Right atrium auricular region (tissue), 2 donors: ENCODE results near the gene OSCP1. TPM values are rescaled to one million over a fixed set of nuclear protein-coding genes. Genes with fewer than 3 reads are reported as not detected.
"Not testable (repeated sequence)": the region's sequence is repeated elsewhere in the genome, so short reads cannot be mapped to it uniquely, and the experiment has no call there.

Source experiments
- DNase-seq: peaks from one replicate; pipeline ENCODE4 v3.0.0-alpha.2; 2019; ENCODE audit warnings: low spot score
- H3K27ac ChIP-seq, 2 donors: fragments of 200-600 bp; sonication (generic); 1 replicate in 1 of 2; 2 replicates in 1 of 2; pipeline ENCODE4 v1.5.1; 2016 to 2019
- H3K27me3 ChIP-seq, 2 donors: fragments of 200-600 bp; sonication (generic); one replicate each; pipeline versions ENCODE4 v1.5.1 to v1.6.0; 2017 to 2019
- H3K36me3 ChIP-seq: fragments of 200-600 bp; sonication (generic); one replicate; pipeline ENCODE4 v1.5.1; 2016
- H3K4me1 ChIP-seq, 2 donors: fragments of 200-600 bp; sonication (generic); one replicate each; pipeline versions ENCODE4 v1.5.1 to v1.6.0; 2017 to 2019
- H3K4me3 ChIP-seq, 2 donors: fragments of 200-600 bp; sonication (generic); 1 replicate in 1 of 2; 2 replicates in 1 of 2; pipeline ENCODE4 v1.5.1; 2017 to 2019; ENCODE audit warnings: mild to moderate bottlenecking in 1 of 2, moderate library complexity in 1 of 2
- H3K9me3 ChIP-seq, 2 donors: fragments of 200-600 bp; sonication (generic); one replicate each; pipeline ENCODE4 v1.5.1; 2019
- CTCF ChIP-seq, 2 donors: fragments of 200-600 bp; sonication (generic); IDR thresholded peaks; one replicate each; pipeline ENCODE4 v1.5.1; 2019; ENCODE audit warnings: antibody characterized with exemption in 2 of 2
- total RNA-seq, 2 donors: library from RNA; depleted of rRNA; stranded (reverse); fragments of >200 nt; gene quantifications; one replicate each; pipeline ENCODE4 v1.1.0, GENCODE V29; 2016

The OSCP1 gene
- total RNA-seq = 1 to 10 TPM; 4.9 to 7.9 TPM

GRCh38 chr1:36450270-36450918 is at the start of gene OSCP1:
Gene OSCP1, minus strand, starts transcription at chr1:36450451. Its CDS starts 82 bp downstream, at chr1:36450369.
- peak within 1 kb of the TSS; percentile 52 to 61 for H3K4me3 ChIP-seq
- no peaks in the 10 kb centered on the region for H3K9me3 ChIP-seq
- TF ChIP-seq CTCF (IDR thresholded peaks at IDR 0.05) = no peak
- peak within 1 kb of the TSS; percentile 87 to 93 for H3K27ac ChIP-seq
- H3K4me1 ChIP-seq = peaks cover 0 to 9% of the 10 kb centered on the region in 2 donors
- peaks cover 8% of the 10 kb centered on the region for H3K36me3 ChIP-seq
- H3K27me3 ChIP-seq = no peaks in the 10 kb centered on the region
- peak; percentile 99 for DNase-seq

GRCh38 chr1:36497207-36497606 is 47.0 kb upstream of the OSCP1 start:
- no peaks in the 10 kb centered on the region for H3K4me1 ChIP-seq
- TF ChIP-seq CTCF (IDR thresholded peaks at IDR 0.05) = no peak
- H3K27me3 ChIP-seq = no peaks in the 10 kb centered on the region
- H3K27ac ChIP-seq = no peak overlapping the region
- no peaks in the 10 kb centered on the region for H3K36me3 ChIP-seq
- no peak for DNase-seq
- no peak overlapping the region for H3K4me3 ChIP-seq
- no peaks in the 10 kb centered on the region for H3K9me3 ChIP-seq

- no peak overlapping the region for H3K4me3 ChIP-seq
- no peak overlapping the region for H3K27ac ChIP-seq
- no peaks in the 10 kb centered on the region for H3K9me3 ChIP-seq
- no peak for DNase-seq
- no peaks in the 10 kb centered on the region for H3K36me3 ChIP-seq
- no peaks in the 10 kb centered on the region for H3K27me3 ChIP-seq
- no peak for TF ChIP-seq CTCF (IDR thresholded peaks at IDR 0.05)
- no peaks in the 10 kb centered on the region for H3K4me1 ChIP-seq
Observed at GRCh38 chr1:36494971-36495370, 44.7 kb upstream of the OSCP1 start.

- Histone ChIP-seq H3K4me3 (no peak overlapping the region), H3K36me3 (no peaks in the 10 kb centered on the region), H3K27me3 (no peaks in the 10 kb centered on the region), H3K4me1 (no peaks in the 10 kb centered on the region), H3K9me3 (no peaks in the 10 kb centered on the region), H3K27ac (no peak overlapping the region)
- TF ChIP-seq CTCF (IDR thresholded peaks at IDR 0.05) = no peak
- no peak for DNase-seq
Observed at GRCh38 chr1:36493524-36493923, 43.3 kb upstream of the OSCP1 start.

GRCh38 chr1:36492491-36492890 is 42.2 kb upstream of the OSCP1 start:
- no peak for TF ChIP-seq CTCF (IDR thresholded peaks at IDR 0.05)
- H3K36me3 ChIP-seq = no peaks in the 10 kb centered on the region
- no peaks in the 10 kb centered on the region for H3K27me3 ChIP-seq
- no peaks in the 10 kb centered on the region for H3K4me1 ChIP-seq
- H3K4me3 ChIP-seq = no peak overlapping the region
- no peak overlapping the region for H3K27ac ChIP-seq
- no peaks in the 10 kb centered on the region for H3K9me3 ChIP-seq
- DNase-seq = no peak

- not testable (repeated sequence) for DNase-seq, H3K4me3 ChIP-seq, H3K27ac ChIP-seq, H3K27me3 ChIP-seq, H3K36me3 ChIP-seq, H3K4me1 ChIP-seq, H3K9me3 ChIP-seq
Observed at GRCh38 chr1:36489258-36490051, 39.2 kb upstream of the OSCP1 start.
